ENCODE data around the gene E4F1. TPM values are rescaled to one million over a fixed set of nuclear protein-coding genes. Genes with fewer than 3 reads are reported as not detected.

The E4F1 gene
- total and polyA plus RNA-seq, 2 experiments from 2014 or later: 15.5 to 19.7 TPM

DNA sequence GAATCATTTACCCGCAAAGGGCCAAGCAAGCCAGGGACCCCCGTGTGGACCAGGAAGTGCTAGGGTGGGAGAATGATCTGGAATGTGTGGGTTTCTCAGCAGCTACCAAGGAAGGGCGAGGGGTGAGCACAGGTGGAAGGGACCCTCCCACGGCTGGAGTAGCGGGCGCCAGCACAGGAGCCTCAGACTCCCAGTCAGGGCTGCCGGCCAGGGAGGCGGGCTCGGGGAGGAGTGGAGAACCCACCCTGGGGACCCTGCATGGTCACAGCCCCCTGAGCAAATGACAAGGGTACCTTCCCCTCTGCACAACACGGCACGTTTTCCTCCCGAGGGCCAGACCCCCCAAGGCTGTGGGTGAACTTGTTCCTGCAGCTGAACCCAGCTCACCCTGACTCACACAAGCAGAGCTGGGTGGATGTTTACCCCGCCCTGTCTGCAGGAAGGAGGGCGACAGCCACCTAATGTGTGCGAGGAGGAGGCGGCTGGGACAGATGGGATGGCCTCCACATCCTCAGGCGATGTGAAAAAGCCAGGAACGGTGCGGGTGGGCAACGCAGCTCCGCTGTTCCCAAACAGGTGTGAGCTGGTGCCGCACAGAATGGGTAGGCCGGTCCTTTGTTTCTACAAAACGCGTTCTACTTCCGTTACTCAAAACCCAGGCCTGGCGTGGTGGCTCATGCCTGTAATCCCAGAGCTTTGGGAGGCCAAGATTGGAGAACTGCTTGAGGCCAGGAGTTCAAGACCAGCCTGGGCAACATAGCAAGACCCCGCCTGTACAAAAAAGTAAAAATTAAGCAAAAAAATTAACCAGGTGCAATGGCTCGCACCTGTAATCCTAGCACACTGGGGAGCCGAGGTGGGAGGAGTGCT is 21.8 kb downstream of the E4F1 start:
- DNase-seq (ENCODE audit: low spot score): no peak
- no peaks in the 10 kb centered on the region for H3K36me3 ChIP-seq (replicated peaks; ENCODE audit: insufficient read depth, low read depth)
- WGBS (ENCODE audit: low lambda C conversion rate, missing lambda C conversion rate): 96% methylated on average over 30 of the region's 30 CpGs

DNA sequence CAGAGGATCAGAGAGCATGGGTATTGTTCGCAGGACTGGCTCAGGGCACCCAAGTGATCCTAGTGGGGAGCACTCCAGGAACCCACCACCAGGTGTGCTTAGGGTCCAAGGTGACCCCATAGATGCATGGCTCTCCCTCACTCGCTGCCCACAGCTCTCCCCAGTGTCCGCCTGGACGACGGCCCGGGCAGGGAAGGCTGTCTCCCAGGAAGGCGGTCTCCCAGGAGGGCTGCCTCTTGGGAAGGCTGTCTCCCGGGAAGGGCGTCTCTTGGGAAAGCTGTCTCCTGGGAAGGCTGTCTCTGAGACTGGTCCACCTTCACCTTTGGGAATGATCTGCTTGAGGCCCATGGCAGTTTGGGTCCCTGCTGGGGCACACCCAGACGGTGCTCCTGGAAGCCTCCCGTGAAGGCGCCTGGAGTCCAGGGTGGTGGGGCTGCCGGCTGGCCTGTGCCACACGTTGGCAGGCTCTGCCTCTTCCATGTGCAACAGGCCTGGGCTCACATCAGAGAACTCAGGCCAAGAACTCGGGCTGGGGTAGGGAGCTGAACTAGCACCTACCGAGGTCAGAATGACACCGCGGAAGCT is 23.0 kb downstream of the E4F1 start:
- Histone ChIP-seq H3K4me3 (no peak overlapping the region), H3K36me3 (replicated peaks; ENCODE audit: insufficient read depth, low read depth) (no peaks in the 10 kb centered on the region), H4K20me1 (ENCODE audit: insufficient read depth, poor library complexity, severe bottlenecking) (no peaks in the 10 kb centered on the region), H3K4me2 (no peak overlapping the region), H2AFZ (no peak overlapping the region), H3K79me2 (peaks cover 36% of the 10 kb centered on the region), H3K4me1 (ENCODE audit: insufficient read depth) (peaks cover 8% of the 10 kb centered on the region), H3K27ac (no peak overlapping the region), H3K9me3 (ENCODE audit: low read depth) (no peaks in the 10 kb centered on the region), H3K9me2 (replicated peaks; ENCODE audit: insufficient read depth) (no peaks in the 10 kb centered on the region), H3K27me3 (no peaks in the 10 kb centered on the region)
- TF ChIP-seq EZH2phosphoT487 (IDR thresholded peaks at IDR 0.05; ENCODE audit: low read depth, severe bottlenecking, unreplicated experiment) (no peak), EZH2 (IDR thresholded peaks at IDR 0.05; ENCODE audit: borderline replicate concordance) (no peak)
- TF ChIP-seq, protein P1, sequence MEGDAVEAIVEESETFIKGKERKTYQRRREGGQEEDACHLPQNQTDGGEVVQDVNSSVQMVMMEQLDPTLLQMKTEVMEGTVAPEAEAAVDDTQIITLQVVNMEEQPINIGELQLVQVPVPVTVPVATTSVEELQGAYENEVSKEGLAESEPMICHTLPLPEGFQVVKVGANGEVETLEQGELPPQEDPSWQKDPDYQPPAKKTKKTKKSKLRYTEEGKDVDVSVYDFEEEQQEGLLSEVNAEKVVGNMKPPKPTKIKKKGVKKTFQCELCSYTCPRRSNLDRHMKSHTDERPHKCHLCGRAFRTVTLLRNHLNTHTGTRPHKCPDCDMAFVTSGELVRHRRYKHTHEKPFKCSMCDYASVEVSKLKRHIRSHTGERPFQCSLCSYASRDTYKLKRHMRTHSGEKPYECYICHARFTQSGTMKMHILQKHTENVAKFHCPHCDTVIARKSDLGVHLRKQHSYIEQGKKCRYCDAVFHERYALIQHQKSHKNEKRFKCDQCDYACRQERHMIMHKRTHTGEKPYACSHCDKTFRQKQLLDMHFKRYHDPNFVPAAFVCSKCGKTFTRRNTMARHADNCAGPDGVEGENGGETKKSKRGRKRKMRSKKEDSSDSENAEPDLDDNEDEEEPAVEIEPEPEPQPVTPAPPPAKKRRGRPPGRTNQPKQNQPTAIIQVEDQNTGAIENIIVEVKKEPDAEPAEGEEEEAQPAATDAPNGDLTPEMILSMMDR (IDR thresholded peaks at IDR 0.05; ENCODE audit: poor library complexity): no peak
- WGBS (ENCODE audit: low lambda C conversion rate, missing lambda C conversion rate): 96% methylated on average over 18 of the region's 18 CpGs
- DNase-seq (ENCODE audit: low spot score): no peak

More for the DNA sequence above, 21.8 kb downstream of the E4F1 start:
- no peaks in the 10 kb centered on the region for H4K20me1 ChIP-seq (ENCODE audit: insufficient read depth, poor library complexity, severe bottlenecking)
- H3K79me2 ChIP-seq: peaks cover 30% of the 10 kb centered on the region
- H3K4me3 ChIP-seq: no peak overlapping the region
- no peak overlapping the region for H2AFZ ChIP-seq
- TF ChIP-seq, protein P1 (IDR thresholded peaks at IDR 0.05; ENCODE audit: poor library complexity): no peak
- TF ChIP-seq EZH2 (IDR thresholded peaks at IDR 0.05; ENCODE audit: borderline replicate concordance) (no peak), EZH2phosphoT487 (IDR thresholded peaks at IDR 0.05; ENCODE audit: low read depth, severe bottlenecking, unreplicated experiment) (no peak)
- no peaks in the 10 kb centered on the region for H3K27me3 ChIP-seq
- no peaks in the 10 kb centered on the region for H3K9me3 ChIP-seq (ENCODE audit: low read depth)
- no peaks in the 10 kb centered on the region for H3K9me2 ChIP-seq (replicated peaks; ENCODE audit: insufficient read depth)
- H3K4me1 ChIP-seq (ENCODE audit: insufficient read depth): peaks cover 3% of the 10 kb centered on the region
- H3K4me2 ChIP-seq: no peak overlapping the region
- no peak overlapping the region for H3K27ac ChIP-seq

DNA sequence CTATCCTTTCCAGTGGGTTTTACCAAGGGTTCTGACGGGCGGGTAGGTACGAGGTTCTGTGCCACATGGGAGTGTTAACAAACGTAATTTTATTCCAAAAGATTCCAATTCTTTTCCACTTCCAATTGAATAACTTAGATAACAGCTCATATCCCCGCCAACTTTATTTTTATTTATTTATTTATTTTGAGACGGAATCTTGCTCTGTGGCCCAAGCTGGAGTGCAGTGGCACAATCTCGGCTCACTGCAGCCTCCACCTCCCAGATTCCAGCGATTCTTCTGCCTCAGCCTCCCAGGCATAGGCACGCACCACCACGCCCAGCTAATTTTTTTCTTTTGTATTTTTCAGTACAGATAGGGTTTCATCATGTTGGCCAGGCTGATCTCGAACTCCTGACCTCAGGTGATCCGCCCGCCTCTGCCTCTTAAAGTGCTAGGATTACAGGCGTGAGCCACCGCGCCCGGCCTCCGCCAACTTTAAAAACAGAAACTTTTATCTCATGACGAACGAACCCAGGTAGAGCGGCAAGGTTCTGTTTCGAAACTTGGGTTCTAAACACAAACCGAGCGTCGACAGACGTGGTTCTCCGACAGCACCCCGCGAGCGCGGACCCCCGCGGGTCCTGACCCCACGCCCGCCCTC is 27.4 kb downstream of the E4F1 start:
- Histone ChIP-seq H4K20me1 (ENCODE audit: insufficient read depth, poor library complexity, severe bottlenecking) (no peaks in the 10 kb centered on the region), H3K9me3 (ENCODE audit: low read depth) (no peaks in the 10 kb centered on the region), H3K79me2 (peaks cover 41% of the 10 kb centered on the region), H3K27me3 (no peaks in the 10 kb centered on the region), H3K4me3 (peak overlapping the region; percentile 66), H3K27ac (peak overlapping the region; percentile 91), H3K36me3 (replicated peaks; ENCODE audit: insufficient read depth, low read depth) (no peaks in the 10 kb centered on the region), H3K4me1 (ENCODE audit: insufficient read depth) (peaks cover 14% of the 10 kb centered on the region), H3K4me2 (peak overlapping the region; percentile 83), H2AFZ (peak overlapping the region; percentile 66), H3K9me2 (replicated peaks; ENCODE audit: insufficient read depth) (no peaks in the 10 kb centered on the region)
- WGBS (ENCODE audit: low lambda C conversion rate, missing lambda C conversion rate): 8% methylated on average over 25 of the region's 35 CpGs
- TF ChIP-seq EZH2phosphoT487 (IDR thresholded peaks at IDR 0.05; ENCODE audit: low read depth, severe bottlenecking, unreplicated experiment) (no peak), EZH2 (IDR thresholded peaks at IDR 0.05; ENCODE audit: borderline replicate concordance) (no peak)
- TF ChIP-seq, protein P1 (IDR thresholded peaks at IDR 0.05; ENCODE audit: poor library complexity): no peak
- DNase-seq (ENCODE audit: low spot score): no peak
